Psoas muscle (tissue), 7 donors: ENCODE data around the gene ROCK1. TPM values are rescaled to one million over a fixed set of nuclear protein-coding genes. Genes with fewer than 3 reads are reported as not detected.

Source experiments
- polyA plus RNA-seq, 3 donors: library from polyadenylated mRNA; stranded (reverse); fragments of 200-250 nt; gene quantifications; one replicate each; pipeline ENCODE4 v1.2.3, GENCODE V29; 2013
- total RNA-seq, 4 donors: library from RNA; stranded (reverse); fragmentation: NEBNext Ultra II Directional in 2 of 4; extraction: Animal tissue kit (Norgen Biotek cat#: 25700) in 2 of 4; gene quantifications; one replicate each; pipeline versions ENCODE4 v1.2.1 to v1.2.4, GENCODE V29; 2021 to 2023
- donor health status: healthy with polysubstance abuse.
- donor health status: DM: no; HTN: no; CAD: no; lungs with moderate emphysema.
- donor health status: Bipolar disorder and iron deficiency.
- donor health status: healthy.
- donor health status: DM: no; HTN: no; CAD: no.
- donor health status: DM: no; HTN: no; CAD: no.
- donor health status: DM: yes; HTN: yes; CAD: no.

Gene ROCK1
- total and polyA plus RNA-seq, 7 donors = 4.9 to 16.0 (median 13.5) TPM

Other genes starting within 250 kb of the ROCK1 start
- 10 to 100 TPM in 2 of 4 donors, 1 to 10 TPM in 2; 7.8 to 11.3 (median 9.6) TPM for gene GREB1L, start 130.4 kb upstream of the ROCK1 start, total RNA-seq
- 1 to 10 TPM in 2 of 3 donors, under 1 TPM in 1; 0.59 to 8.9 (median 2.2) TPM for gene GREB1L, start 130.4 kb upstream of the ROCK1 start, polyA plus RNA-seq